ENCODE measurements around the gene FAM234B. TPM values are rescaled to one million over a fixed set of nuclear protein-coding genes. Genes with fewer than 3 reads are reported as not detected.

The FAM234B gene
- total and polyA plus RNA-seq, 2 donors from 2014 or later: 9.6 TPM

GRCh38 chr12:13121568-13121967 lies 77.4 kb downstream of the FAM234B start:
- H3K4me3 ChIP-seq (ENCODE audit: low read length in 3 of 3): no peak overlapping the region
- H3K9me3 ChIP-seq (ENCODE audit: control insufficient read depth in 2 of 3, insufficient read depth in 1 of 3, low read length in 3 of 3): no peaks in the 10 kb centered on the region
- H3K4me1 ChIP-seq (ENCODE audit: control insufficient read depth in 2 of 3, insufficient read depth in 2 of 3, low read depth in 1 of 3, low read length in 3 of 3): no peaks in the 10 kb centered on the region
- H3K27me3 ChIP-seq (ENCODE audit: control insufficient read depth, insufficient read depth, low read length): no peaks in the 10 kb centered on the region
- no peaks in the 10 kb centered on the region for H3K36me3 ChIP-seq (ENCODE audit: control insufficient read depth in 2 of 3, insufficient read depth in 3 of 3, low read length in 3 of 3)
- no peak overlapping the region for H3K27ac ChIP-seq (ENCODE audit: low read depth in 2 of 2, low read length in 2 of 2)
- H3K9ac ChIP-seq (ENCODE audit: low read length in 3 of 3): no peak overlapping the region
- intact Hi-C loops (cut with DNase I): no loop called here
- DNase-seq: no peak
- no peak for TF ChIP-seq CTCF (IDR thresholded peaks at IDR 0.05; ENCODE audit: borderline replicate concordance, extremely low read depth, insufficient read depth)
- FAIRE-seq: no peak

- intact Hi-C loops (cut with DNase I): no loop called here
- Histone ChIP-seq H3K4me3 (ENCODE audit: low read length in 3 of 3) (no peak overlapping the region), H3K36me3 (ENCODE audit: control insufficient read depth in 2 of 3, insufficient read depth in 3 of 3, low read length in 3 of 3) (no peaks in the 10 kb centered on the region), H3K27me3 (ENCODE audit: control insufficient read depth, insufficient read depth, low read length) (no peaks in the 10 kb centered on the region), H3K9me3 (ENCODE audit: control insufficient read depth in 2 of 3, insufficient read depth in 1 of 3, low read length in 3 of 3) (no peaks in the 10 kb centered on the region), H3K4me1 (ENCODE audit: control insufficient read depth in 2 of 3, insufficient read depth in 2 of 3, low read depth in 1 of 3, low read length in 3 of 3) (peaks cover 0 to 7% (median 0%) of the 10 kb centered on the region in 3 donors), H3K9ac (ENCODE audit: low read length in 3 of 3) (no peak overlapping the region), H3K27ac (ENCODE audit: low read depth in 2 of 2, low read length in 2 of 2) (no peak overlapping the region)
- DNase-seq (no peak), FAIRE-seq (no peak)
- TF ChIP-seq CTCF (IDR thresholded peaks at IDR 0.05; ENCODE audit: borderline replicate concordance, extremely low read depth, insufficient read depth): no peak
Measured at GRCh38 chr12:13124656-13125505, 80.7 kb downstream of the FAM234B start.

- peaks cover 0 to 7% (median 0%) of the 10 kb centered on the region in 3 donors for H3K4me1 ChIP-seq (ENCODE audit: control insufficient read depth in 2 of 3, insufficient read depth in 2 of 3, low read depth in 1 of 3, low read length in 3 of 3)
- DNase-seq (no peak), FAIRE-seq (no peak)
- H3K9me3 ChIP-seq (ENCODE audit: control insufficient read depth in 2 of 3, insufficient read depth in 1 of 3, low read length in 3 of 3): no peaks in the 10 kb centered on the region
- TF ChIP-seq CTCF (IDR thresholded peaks at IDR 0.05; ENCODE audit: borderline replicate concordance, extremely low read depth, insufficient read depth): no peak
- no peaks in the 10 kb centered on the region for H3K36me3 ChIP-seq (ENCODE audit: control insufficient read depth in 2 of 3, insufficient read depth in 3 of 3, low read length in 3 of 3)
- intact Hi-C loops (cut with DNase I): no loop called here
- H3K27ac ChIP-seq (ENCODE audit: low read depth in 2 of 2, low read length in 2 of 2): no peak overlapping the region
- no peak overlapping the region for H3K9ac ChIP-seq (ENCODE audit: low read length in 3 of 3)
- no peaks in the 10 kb centered on the region for H3K27me3 ChIP-seq (ENCODE audit: control insufficient read depth, insufficient read depth, low read length)
- H3K4me3 ChIP-seq (ENCODE audit: low read length in 3 of 3): no peak overlapping the region
Measured at GRCh38 chr12:13125996-13126395, 81.8 kb downstream of the FAM234B start.
